GM08714 (cell line): ENCODE measurements around the gene JARID2.

Experiments
- H3K4me3 ChIP-seq: fragments of 200-500 bp; sonication (Bioruptor generic); 2 replicates; pipeline ENCODE4 v1.5.1; 2014; ENCODE audit warnings: mild to moderate bottlenecking, low read length, inconsistent platforms
- ZNF274 ChIP-seq: IDR thresholded peaks from 2 replicates; pipeline ENCODE4 v1.6.1; 2012; ENCODE audit warnings: mild to moderate bottlenecking, low read depth, low read length

Gene JARID2

GRCh38 chr6:15343490-15344191, 97.8 kb downstream of the JARID2 start:
- peak overlapping the region; percentile 25; the same call in 1 of the 2 replicates for H3K4me3 ChIP-seq
- TF ChIP-seq ZNF274 = no peak

GRCh38 chr6:15344192-15344519, 98.3 kb downstream of the JARID2 start:
- no peak overlapping the region for H3K4me3 ChIP-seq
- no peak for TF ChIP-seq ZNF274

- no peak for TF ChIP-seq ZNF274
These were observed 99.0 kb downstream of the JARID2 start for GRCh38 chr6:15344831-15345230.

GRCh38 chr6:15346315-15346714, 100.4 kb downstream of the JARID2 start:
- TF ChIP-seq ZNF274 = no peak
- H3K4me3 ChIP-seq = no peak overlapping the region

More at GRCh38 chr6:15344831-15345230, 99.0 kb downstream of the JARID2 start:
- no peak overlapping the region for H3K4me3 ChIP-seq

GRCh38 chr6:15348528-15348927, 102.7 kb downstream of the JARID2 start:
- no peak for TF ChIP-seq ZNF274
- no peak overlapping the region for H3K4me3 ChIP-seq

- H3K4me3 ChIP-seq = no peak overlapping the region
- no peak for TF ChIP-seq ZNF274
These were observed 103.5 kb downstream of the JARID2 start for GRCh38 chr6:15349379-15349778.

- no peak overlapping the region for H3K4me3 ChIP-seq
- TF ChIP-seq ZNF274 = no peak
These were observed 104.7 kb downstream of the JARID2 start for GRCh38 chr6:15350386-15351083.

- no peak for TF ChIP-seq ZNF274
- H3K4me3 ChIP-seq = no peak overlapping the region
These were observed 105.8 kb downstream of the JARID2 start for GRCh38 chr6:15351631-15352030.

GRCh38 chr6:15352220-15352619, 106.4 kb downstream of the JARID2 start:
- no peak overlapping the region; the same call in 1 of the 2 replicates for H3K4me3 ChIP-seq
- TF ChIP-seq ZNF274 = no peak

GRCh38 chr6:15352845-15353244, 107.0 kb downstream of the JARID2 start:
- no peak overlapping the region for H3K4me3 ChIP-seq
- no peak for TF ChIP-seq ZNF274

GRCh38 chr6:15355683-15356099, 109.8 kb downstream of the JARID2 start:
- peak overlapping the region; percentile 34; the same call in 1 of the 2 replicates for H3K4me3 ChIP-seq

GRCh38 chr6:15356179-15356578, 110.3 kb downstream of the JARID2 start:
- no peak for TF ChIP-seq ZNF274
- H3K4me3 ChIP-seq = no peak overlapping the region

More at GRCh38 chr6:15355683-15356099, 109.8 kb downstream of the JARID2 start:
- no peak for TF ChIP-seq ZNF274

GRCh38 chr6:15356937-15357336, 111.1 kb downstream of the JARID2 start:
- TF ChIP-seq ZNF274 = no peak
- no peak overlapping the region; the same call in 1 of the 2 replicates for H3K4me3 ChIP-seq

- TF ChIP-seq ZNF274 = no peak
- peak overlapping the region; percentile 15; the same call in 1 of the 2 replicates for H3K4me3 ChIP-seq
These were observed 111.9 kb downstream of the JARID2 start for GRCh38 chr6:15357782-15358181.
